Effector memory CD8-positive, alpha-beta T cell (primary cell): ENCODE measurements around the gene GP5.

ENCODE experiments used
- ATAC-seq: fragments of 150-1000 bp; cut with Tn5 transposase; replicated peaks from 2 replicates; pipeline ENCODE4 v1.10.0; 2021; ENCODE audit warnings: mild to moderate bottlenecking, moderate library complexity
- DNase-seq, 3 experiments: peaks; one replicate each; pipeline ENCODE4 v3.0.0; 2021
- H3K27ac Mint-ChIP-seq, 2 donors: one replicate each; pipeline ENCODE4 v1.8.0; 2022; ENCODE audit warnings: mild to moderate bottlenecking in 2 of 2, mixed read lengths in 2 of 2, moderate library complexity in 2 of 2
- H3K27me3 Mint-ChIP-seq, 2 donors: one replicate each; pipeline ENCODE4 v1.8.0; 2022; ENCODE audit warnings: mixed read lengths in 2 of 2
- H3K36me3 Mint-ChIP-seq: one replicate; pipeline ENCODE4 v1.8.0; 2022; ENCODE audit warnings: mild to moderate bottlenecking, moderate library complexity, mixed read lengths; ENCODE audit not compliant: insufficient read depth
- H3K4me1 Mint-ChIP-seq, 2 donors: one replicate each; pipeline ENCODE4 v1.8.0; 2022; ENCODE audit warnings: low read depth in 2 of 2, mixed read lengths in 2 of 2
- H3K4me3 Mint-ChIP-seq, 2 donors: one replicate each; pipeline ENCODE4 v1.8.0; 2022; ENCODE audit warnings: mild to moderate bottlenecking in 2 of 2, mixed read lengths in 2 of 2, moderate library complexity in 2 of 2
- H3K9me3 Mint-ChIP-seq, 2 donors: one replicate each; pipeline ENCODE4 v1.8.0; 2022; ENCODE audit warnings: mixed read lengths in 2 of 2

GP5 gene

DNA sequence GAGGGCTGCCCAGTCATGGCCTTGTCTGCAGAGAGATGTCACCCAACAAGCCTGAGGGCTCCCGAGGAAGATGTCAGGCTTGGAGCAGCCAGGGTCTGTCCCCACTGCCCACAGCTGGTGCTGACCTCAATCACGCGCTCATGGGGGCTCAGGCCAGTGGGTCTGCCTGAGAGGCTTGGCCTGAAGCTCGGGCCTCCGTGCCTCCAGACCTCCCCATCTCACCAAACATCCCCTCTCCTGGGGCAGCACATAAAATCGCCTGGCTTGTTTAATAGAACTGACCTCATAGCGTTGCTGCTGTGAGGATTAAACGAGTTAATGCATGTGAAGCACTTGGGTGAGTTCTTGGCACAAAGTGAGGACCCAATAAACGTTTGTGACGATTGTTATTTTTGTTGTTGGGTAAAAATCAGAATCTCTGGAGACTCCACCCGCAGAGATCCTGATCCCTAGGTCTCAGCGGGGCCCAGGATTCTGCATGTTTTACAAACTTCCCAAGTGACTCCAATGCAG is 33.0 kb downstream of the GP5 start:
- peaks cover 41 to 84% of the 10 kb centered on the region in 2 donors for H3K27me3 Mint-ChIP-seq
- DNase-seq, result no peak
- H3K9me3 Mint-ChIP-seq, result no peaks in the 10 kb centered on the region
- H3K4me1 Mint-ChIP-seq, result peaks cover 3% of the 10 kb centered on the region in 2 donors
- no peak for ATAC-seq
- no peak overlapping the region for H3K4me3 Mint-ChIP-seq
- no peaks in the 10 kb centered on the region for H3K36me3 Mint-ChIP-seq
- H3K27ac Mint-ChIP-seq, result no peak overlapping the region

GRCh38 chr3:194365526-194365925 is 33.5 kb downstream of the GP5 start:
- Mint-ChIP-seq H3K36me3 (no peaks in the 10 kb centered on the region), H3K9me3 (no peaks in the 10 kb centered on the region), H3K4me1 (peaks cover 3% of the 10 kb centered on the region in 2 donors), H3K27me3 (peaks cover 39 to 84% of the 10 kb centered on the region in 2 donors), H3K27ac (no peak overlapping the region), H3K4me3 (no peak overlapping the region)
- no peak for ATAC-seq
- no peak for DNase-seq

DNA sequence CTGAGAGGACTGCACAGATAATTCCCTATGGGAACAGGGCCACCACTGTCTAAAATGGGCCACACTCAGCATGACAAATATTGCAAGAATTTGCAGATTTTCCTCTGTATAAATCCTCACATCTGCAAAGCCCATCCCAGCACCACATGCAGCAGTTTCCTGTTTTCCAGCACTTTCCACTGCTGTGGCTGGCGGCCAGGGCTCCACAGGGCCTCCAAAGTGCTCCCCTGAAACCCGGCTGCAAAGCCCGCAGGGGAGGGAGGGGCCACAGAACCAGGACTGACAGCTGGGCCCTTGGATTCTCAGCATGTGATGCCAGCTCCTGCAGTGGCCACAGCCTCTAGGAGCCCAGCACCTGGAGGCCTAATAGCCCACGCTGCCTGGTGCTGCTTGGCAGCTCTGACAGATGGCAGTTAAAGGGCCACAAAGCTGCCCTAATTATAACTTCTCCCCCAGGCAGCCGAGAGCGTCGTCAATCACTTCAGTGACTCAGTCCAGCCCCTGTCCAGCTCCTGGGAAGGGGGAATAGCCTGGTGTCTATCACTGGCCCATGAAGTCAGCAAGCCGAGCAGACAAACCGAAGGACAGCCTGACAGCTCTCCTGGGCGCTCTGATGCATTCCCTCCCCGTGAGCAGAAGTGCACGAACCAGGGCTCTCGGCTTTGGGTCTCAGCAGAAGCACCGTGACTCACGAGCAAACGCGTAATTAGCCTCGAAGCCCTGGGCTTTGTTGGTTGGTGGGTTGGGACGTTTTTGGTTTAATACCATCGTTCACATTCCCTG is 34.2 kb downstream of the GP5 start:
- peaks cover under 1 to 2% of the 10 kb centered on the region in 2 donors for H3K4me1 Mint-ChIP-seq
- ATAC-seq, result no peak
- peaks cover 38 to 84% of the 10 kb centered on the region in 2 donors for H3K27me3 Mint-ChIP-seq
- no peak for DNase-seq
- H3K9me3 Mint-ChIP-seq, result no peaks in the 10 kb centered on the region
- H3K4me3 Mint-ChIP-seq, result no peak overlapping the region
- no peaks in the 10 kb centered on the region for H3K36me3 Mint-ChIP-seq
- H3K27ac Mint-ChIP-seq, result no peak overlapping the region

GRCh38 chr3:194364314-194364651 is 34.8 kb downstream of the GP5 start:
- Mint-ChIP-seq H3K4me3 (no peak overlapping the region), H3K9me3 (no peaks in the 10 kb centered on the region), H3K27ac (no peak overlapping the region), H3K4me1 (no peaks in the 10 kb centered on the region), H3K27me3 (peaks cover 38 to 84% of the 10 kb centered on the region in 2 donors), H3K36me3 (no peaks in the 10 kb centered on the region)
- no peak for ATAC-seq
- DNase-seq, result no peak

DNA sequence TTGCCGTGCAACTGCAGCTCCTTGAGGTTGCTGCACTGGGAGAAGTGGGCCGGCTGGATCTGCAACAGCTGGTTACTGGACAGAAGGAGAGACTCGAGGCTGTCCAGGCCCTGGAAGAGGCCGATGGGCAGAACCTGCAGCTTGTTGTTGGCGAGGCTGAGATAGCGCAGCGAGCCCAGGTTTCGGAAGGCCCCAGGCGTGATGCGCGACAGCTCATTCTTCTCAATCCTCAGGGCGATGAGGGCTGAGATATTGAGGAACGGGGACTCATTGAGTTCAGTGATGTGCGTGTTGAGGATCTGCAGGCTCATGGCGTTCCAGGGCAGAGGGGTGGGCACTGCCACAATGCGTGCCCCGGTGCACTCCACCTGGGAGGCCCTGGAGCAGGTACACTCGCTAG is 38.5 kb downstream of the GP5 start:
- Mint-ChIP-seq H3K4me3 (no peak overlapping the region), H3K27me3 (peaks cover 33 to 92% of the 10 kb centered on the region in 2 donors), H3K27ac (no peak overlapping the region), H3K9me3 (no peaks in the 10 kb centered on the region), H3K4me1 (no peaks in the 10 kb centered on the region), H3K36me3 (no peaks in the 10 kb centered on the region)
- ATAC-seq (no peak), DNase-seq (no peak)

GRCh38 chr3:194357681-194358080 is 41.4 kb downstream of the GP5 start:
- DNase-seq, result no peak
- no peak overlapping the region for H3K4me3 Mint-ChIP-seq
- ATAC-seq, result no peak
- no peak overlapping the region for H3K27ac Mint-ChIP-seq
- no peaks in the 10 kb centered on the region for H3K9me3 Mint-ChIP-seq
- H3K4me1 Mint-ChIP-seq, result no peaks in the 10 kb centered on the region
- H3K36me3 Mint-ChIP-seq, result no peaks in the 10 kb centered on the region
- H3K27me3 Mint-ChIP-seq, result peaks cover 33 to 68% of the 10 kb centered on the region in 2 donors

DNA sequence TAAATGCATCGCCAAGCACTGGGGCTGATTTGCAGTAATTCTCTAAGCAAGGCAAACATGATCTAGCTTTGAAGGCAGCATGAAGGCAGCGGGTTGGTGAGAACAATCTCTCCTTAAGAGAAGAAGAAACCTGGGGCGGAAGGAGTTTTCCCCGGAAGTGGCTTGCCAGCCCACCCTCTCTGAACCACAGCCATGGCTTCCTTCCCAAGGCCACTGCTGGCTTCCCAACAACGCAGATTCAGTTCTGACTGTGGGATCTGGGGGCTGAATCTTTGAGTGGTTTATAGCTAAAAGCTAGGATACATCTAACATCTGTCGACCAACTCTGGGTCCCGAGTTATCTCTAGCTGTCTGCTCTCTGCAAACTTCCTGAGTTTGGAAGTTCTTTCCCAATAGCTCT is 43.7 kb downstream of the GP5 start:
- Mint-ChIP-seq H3K4me1 (no peaks in the 10 kb centered on the region), H3K27me3 (peaks cover 25 to 45% of the 10 kb centered on the region in 2 donors), H3K4me3 (no peak overlapping the region), H3K9me3 (no peaks in the 10 kb centered on the region), H3K36me3 (no peaks in the 10 kb centered on the region), H3K27ac (no peak overlapping the region)
- DNase-seq (no peak), ATAC-seq (no peak)

- ATAC-seq, result no peak
- Mint-ChIP-seq H3K4me1 (no peaks in the 10 kb centered on the region), H3K4me3 (no peak overlapping the region)
Measured at GRCh38 chr3:194354315-194354714, 44.8 kb downstream of the GP5 start.

GRCh38 chr3:194352667-194353246 is 46.3 kb downstream of the GP5 start:
- no peaks in the 10 kb centered on the region for H3K9me3 Mint-ChIP-seq
- ATAC-seq, result no peak

More at GRCh38 chr3:194354315-194354714, 44.8 kb downstream of the GP5 start:
- no peaks in the 10 kb centered on the region for H3K36me3 Mint-ChIP-seq
- H3K9me3 Mint-ChIP-seq, result no peaks in the 10 kb centered on the region
- H3K27ac Mint-ChIP-seq, result no peak overlapping the region
- DNase-seq, result no peak
- H3K27me3 Mint-ChIP-seq, result peaks cover 21 to 35% of the 10 kb centered on the region in 2 donors

GRCh38 chr3:194351952-194352536 is 47.0 kb downstream of the GP5 start:
- ATAC-seq, result no peak
- DNase-seq, result no peak
- Mint-ChIP-seq H3K4me1 (no peaks in the 10 kb centered on the region), H3K9me3 (no peaks in the 10 kb centered on the region), H3K36me3 (no peaks in the 10 kb centered on the region), H3K27ac (no peak overlapping the region), H3K27me3 (peaks cover 6 to 12% of the 10 kb centered on the region in 2 donors), H3K4me3 (no peak overlapping the region)

More at GRCh38 chr3:194352667-194353246, 46.3 kb downstream of the GP5 start:
- peaks cover 9 to 19% of the 10 kb centered on the region in 2 donors for H3K27me3 Mint-ChIP-seq
- H3K27ac Mint-ChIP-seq, result no peak overlapping the region
- no peaks in the 10 kb centered on the region for H3K36me3 Mint-ChIP-seq
- no peak for DNase-seq
- H3K4me1 Mint-ChIP-seq, result no peaks in the 10 kb centered on the region
- no peak overlapping the region for H3K4me3 Mint-ChIP-seq

GRCh38 chr3:194351080-194351672 is 47.9 kb downstream of the GP5 start, which contains the start of gene CPN2:
TSS of gene CPN2 (minus strand) at chr3:194351328. CDS start at chr3:194342702, 8,626 bp downstream.
- Mint-ChIP-seq H3K27ac (no peak within 1 kb of the TSS), H3K36me3 (no peaks in the 10 kb centered on the region), H3K9me3 (no peaks in the 10 kb centered on the region)

GRCh38 chr3:194350726-194351071 is 48.4 kb downstream of the GP5 start:
- Mint-ChIP-seq H3K4me3 (no peak overlapping the region), H3K4me1 (no peaks in the 10 kb centered on the region), H3K36me3 (no peaks in the 10 kb centered on the region), H3K9me3 (no peaks in the 10 kb centered on the region), H3K27me3 (peaks cover 6 to 13% of the 10 kb centered on the region in 2 donors), H3K27ac (no peak overlapping the region)
- DNase-seq, result no peak
- no peak for ATAC-seq

More at GRCh38 chr3:194351080-194351672, 47.9 kb downstream of the GP5 start, which contains the start of gene CPN2:
- Mint-ChIP-seq H3K4me3 (no peak within 1 kb of the TSS), H3K4me1 (no peaks in the 10 kb centered on the region), H3K27me3 (peaks cover 6 to 11% of the 10 kb centered on the region in 2 donors)
- DNase-seq (no peak), ATAC-seq (no peak)

DNA sequence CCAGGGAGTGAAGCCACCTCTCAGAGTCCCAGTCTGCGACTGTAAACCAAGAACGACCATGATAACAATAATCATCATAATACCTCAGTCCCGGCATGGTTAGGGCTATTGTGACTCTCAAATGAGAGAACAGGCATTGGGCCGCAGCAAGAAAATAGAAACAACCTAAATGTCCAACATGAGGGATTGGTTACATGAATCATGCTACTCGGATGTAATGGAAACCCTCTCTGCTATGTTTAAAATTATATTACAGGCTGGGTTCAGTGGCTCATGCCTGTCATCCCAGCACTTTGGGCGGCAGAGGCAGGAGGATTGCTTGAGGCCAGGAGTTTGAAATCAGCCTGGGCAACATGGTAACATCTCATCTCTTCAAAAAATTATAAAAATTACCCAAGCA is 50.7 kb downstream of the GP5 start:
- Mint-ChIP-seq H3K36me3 (no peaks in the 10 kb centered on the region), H3K9me3 (no peaks in the 10 kb centered on the region), H3K4me1 (no peaks in the 10 kb centered on the region), H3K27me3 (peaks cover 13 to 24% of the 10 kb centered on the region in 2 donors), H3K27ac (peak overlapping the region in 1 of 2 donors; percentile 33), H3K4me3 (no peak overlapping the region)
- DNase-seq (no peak), ATAC-seq (no peak)
